ENCODE data around the gene C6orf89. TPM values are rescaled to one million over a fixed set of nuclear protein-coding genes. Genes with fewer than 3 reads are reported as not detected.

The C6orf89 gene
- total and polyA plus RNA-seq, 2 donors (not counting 1 experiment from before 2014, with no cell fraction given) = 47.1 to 66.7 TPM

- H2AFZ ChIP-seq (ENCODE audit: low read length) = no peak overlapping the region
- H3K4me1 ChIP-seq (ENCODE audit: control insufficient read depth, extremely low read depth, insufficient read depth, low read length) = peaks cover 2% of the 10 kb centered on the region
- H4K20me1 ChIP-seq (ENCODE audit: control insufficient read depth, extremely low read depth, insufficient read depth, low read length) = no peaks in the 10 kb centered on the region
- no peaks in the 10 kb centered on the region for H3K9me3 ChIP-seq (ENCODE audit: control insufficient read depth, insufficient read depth, low read depth, low read length)
- H3K4me3 ChIP-seq (replicated peaks in 1 of 4; ENCODE audit: control extremely low read depth in 1 of 4, insufficient read depth in 1 of 4, low read depth in 3 of 4, low read length in 4 of 4) = no peak overlapping the region
- no peak overlapping the region for H3K27ac ChIP-seq (ENCODE audit: insufficient read depth, low read length)
- H3K9ac ChIP-seq (ENCODE audit: insufficient read depth, low read length) = no peak overlapping the region
- TF ChIP-seq EZH2 (IDR thresholded peaks at IDR 0.05; ENCODE audit: low read length, missing control alignments) = no peak
- TF ChIP-seq CTCF (conservative IDR thresholded peaks at IDR 0.05 in 1 of 2, IDR thresholded peaks at IDR 0.05 in 1 of 2; ENCODE audit: low read depth in 1 of 2, low read length in 2 of 2) = no peak
- H3K4me2 ChIP-seq (ENCODE audit: extremely low read depth, insufficient read depth, low read length) = no peak overlapping the region
- peaks cover 4% of the 10 kb centered on the region for H3K79me2 ChIP-seq (ENCODE audit: control insufficient read depth, insufficient read depth, low read length)
- DNase-seq (ENCODE audit: low read depth in 2 of 2) = no peak
- peaks cover 2% of the 10 kb centered on the region for H3K36me3 ChIP-seq (ENCODE audit: control insufficient read depth, insufficient read depth, low read length)
- H3K27me3 ChIP-seq (ENCODE audit: control insufficient read depth, insufficient read depth, low read length) = no peaks in the 10 kb centered on the region
Observed at GRCh38 chr6:36862164-36862847, 23.4 kb upstream of the C6orf89 start.

DNA sequence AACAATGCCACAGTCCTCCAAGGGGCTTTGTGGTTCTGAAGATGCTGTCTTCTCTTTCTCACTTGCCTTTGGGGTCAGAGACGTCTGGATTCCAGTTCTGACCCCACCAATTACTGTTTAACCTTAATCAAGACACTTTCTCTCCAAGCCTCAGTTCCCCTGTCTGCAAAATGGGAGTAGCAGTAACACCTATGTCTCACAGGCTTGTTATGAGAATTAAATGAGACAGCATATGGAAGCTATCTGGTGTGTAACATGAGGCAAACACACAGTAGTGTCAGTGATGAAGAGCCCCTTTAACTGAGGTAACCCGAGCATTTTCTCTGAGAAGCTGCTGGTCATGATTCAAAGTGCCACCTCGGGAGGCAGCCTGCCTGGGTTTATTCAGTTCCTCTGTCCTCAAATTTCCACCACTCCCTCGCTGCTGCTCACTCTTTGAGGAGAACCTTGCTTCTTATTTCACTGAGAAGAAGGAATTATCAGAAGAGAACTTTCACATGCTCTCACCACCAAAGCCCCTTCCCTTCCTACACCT lies 22.8 kb upstream of the C6orf89 start:
- no peaks in the 10 kb centered on the region for H4K20me1 ChIP-seq (ENCODE audit: control insufficient read depth, extremely low read depth, insufficient read depth, low read length)
- H3K79me2 ChIP-seq (ENCODE audit: control insufficient read depth, insufficient read depth, low read length) = peaks cover 2% of the 10 kb centered on the region
- TF ChIP-seq CTCF (conservative IDR thresholded peaks at IDR 0.05 in 1 of 2, IDR thresholded peaks at IDR 0.05 in 1 of 2; ENCODE audit: low read depth in 1 of 2, low read length in 2 of 2) (no peak), EZH2 (IDR thresholded peaks at IDR 0.05; ENCODE audit: low read length, missing control alignments) (no peak)
- H3K27ac ChIP-seq (ENCODE audit: insufficient read depth, low read length) = no peak overlapping the region
- no peak for DNase-seq (ENCODE audit: low read depth in 2 of 2)
- no peaks in the 10 kb centered on the region for H3K9me3 ChIP-seq (ENCODE audit: control insufficient read depth, insufficient read depth, low read depth, low read length)
- peaks cover 2% of the 10 kb centered on the region for H3K36me3 ChIP-seq (ENCODE audit: control insufficient read depth, insufficient read depth, low read length)
- H3K9ac ChIP-seq (ENCODE audit: insufficient read depth, low read length) = no peak overlapping the region
- H3K4me1 ChIP-seq (ENCODE audit: control insufficient read depth, extremely low read depth, insufficient read depth, low read length) = peaks cover 2% of the 10 kb centered on the region
- H3K4me2 ChIP-seq (ENCODE audit: extremely low read depth, insufficient read depth, low read length) = no peak overlapping the region
- no peaks in the 10 kb centered on the region for H3K27me3 ChIP-seq (ENCODE audit: control insufficient read depth, insufficient read depth, low read length)
- H2AFZ ChIP-seq (ENCODE audit: low read length) = no peak overlapping the region
- H3K4me3 ChIP-seq (replicated peaks in 1 of 4; ENCODE audit: control extremely low read depth in 1 of 4, insufficient read depth in 1 of 4, low read depth in 3 of 4, low read length in 4 of 4) = no peak overlapping the region

- Histone ChIP-seq H3K27ac (ENCODE audit: insufficient read depth, low read length) (no peak overlapping the region), H3K4me2 (ENCODE audit: extremely low read depth, insufficient read depth, low read length) (no peak overlapping the region), H3K9ac (ENCODE audit: insufficient read depth, low read length) (no peak overlapping the region), H3K36me3 (ENCODE audit: control insufficient read depth, insufficient read depth, low read length) (peaks cover 2% of the 10 kb centered on the region), H2AFZ (ENCODE audit: low read length) (no peak overlapping the region), H3K4me1 (ENCODE audit: control insufficient read depth, extremely low read depth, insufficient read depth, low read length) (no peaks in the 10 kb centered on the region), H3K9me3 (ENCODE audit: control insufficient read depth, insufficient read depth, low read depth, low read length) (no peaks in the 10 kb centered on the region), H4K20me1 (ENCODE audit: control insufficient read depth, extremely low read depth, insufficient read depth, low read length) (no peaks in the 10 kb centered on the region), H3K27me3 (ENCODE audit: control insufficient read depth, insufficient read depth, low read length) (no peaks in the 10 kb centered on the region), H3K79me2 (ENCODE audit: control insufficient read depth, insufficient read depth, low read length) (peaks cover 2% of the 10 kb centered on the region), H3K4me3 (replicated peaks in 1 of 4; ENCODE audit: control extremely low read depth in 1 of 4, insufficient read depth in 1 of 4, low read depth in 3 of 4, low read length in 4 of 4) (no peak overlapping the region)
- TF ChIP-seq EZH2 (IDR thresholded peaks at IDR 0.05; ENCODE audit: low read length, missing control alignments) = no peak
- TF ChIP-seq CTCF (conservative IDR thresholded peaks at IDR 0.05 in 1 of 2, IDR thresholded peaks at IDR 0.05 in 1 of 2; ENCODE audit: low read depth in 1 of 2, low read length in 2 of 2) = no peak
- no peak for DNase-seq (ENCODE audit: low read depth in 2 of 2)
Observed at GRCh38 chr6:36863670-36864540, 21.8 kb upstream of the C6orf89 start.

All from fibroblast of lung (primary cell).